Ishikawa (cell line): ENCODE measurements around the gene FOXR1.

Experiments used
- CEBPB ChIP-seq: IDR thresholded peaks from 2 replicates; pipeline ENCODE4 v1.6.1; 2012
- CREB1 ChIP-seq: IDR thresholded peaks from 2 replicates; pipeline ENCODE4 v1.6.1; 2012; ENCODE audit warnings: low read depth
- EGR1 ChIP-seq: IDR thresholded peaks from 2 replicates; pipeline ENCODE4 v1.6.1; 2012
- EP300 ChIP-seq: IDR thresholded peaks from 2 replicates; pipeline ENCODE4 v1.6.1; 2012; ENCODE audit warnings: borderline replicate concordance
- FOXM1 ChIP-seq: IDR thresholded peaks from 2 replicates; pipeline ENCODE4 v1.6.1; 2012; ENCODE audit warnings: low read depth, borderline replicate concordance
- MAX ChIP-seq: IDR thresholded peaks from 2 replicates; pipeline ENCODE4 v1.6.1; 2012
- NFIC ChIP-seq: IDR thresholded peaks from 2 replicates; pipeline ENCODE4 v1.6.1; 2012
- RAD21 ChIP-seq: IDR thresholded peaks from 2 replicates; pipeline ENCODE4 v1.6.1; 2012; ENCODE audit warnings: low read depth
- TAF1 ChIP-seq: IDR thresholded peaks from 2 replicates; pipeline ENCODE4 v1.6.1; 2012; ENCODE audit warnings: low read depth, mild to moderate bottlenecking
- TCF12 ChIP-seq: IDR thresholded peaks from 2 replicates; pipeline ENCODE4 v1.6.1; 2012; ENCODE audit warnings: low read depth
- TEAD4 ChIP-seq: IDR thresholded peaks from 2 replicates; pipeline ENCODE4 v1.6.1; 2012
- YY1 ChIP-seq: IDR thresholded peaks from 2 replicates; pipeline ENCODE4 v1.6.1; 2012; ENCODE audit warnings: low read depth
- ZBTB7A ChIP-seq: IDR thresholded peaks from 2 replicates; pipeline ENCODE4 v1.6.1; 2012; ENCODE audit warnings: low read depth
- TF ChIP-seq, protein P1 (sequence below): IDR thresholded peaks from 2 replicates; pipeline ENCODE4 v1.6.1; 2012
- TF ChIP-seq, protein P2 (sequence below): IDR thresholded peaks from 2 replicates; pipeline ENCODE4 v1.6.1; 2012; ENCODE audit warnings: low read depth, mild to moderate bottlenecking

FOXR1 gene

GRCh38 chr11:119023741-119024140, 52.2 kb downstream of the FOXR1 start:
- TF ChIP-seq NFIC, result no peak
- no peak for TF ChIP-seq ZBTB7A
- no peak for TF ChIP-seq TCF12
- TF ChIP-seq, protein P1, sequence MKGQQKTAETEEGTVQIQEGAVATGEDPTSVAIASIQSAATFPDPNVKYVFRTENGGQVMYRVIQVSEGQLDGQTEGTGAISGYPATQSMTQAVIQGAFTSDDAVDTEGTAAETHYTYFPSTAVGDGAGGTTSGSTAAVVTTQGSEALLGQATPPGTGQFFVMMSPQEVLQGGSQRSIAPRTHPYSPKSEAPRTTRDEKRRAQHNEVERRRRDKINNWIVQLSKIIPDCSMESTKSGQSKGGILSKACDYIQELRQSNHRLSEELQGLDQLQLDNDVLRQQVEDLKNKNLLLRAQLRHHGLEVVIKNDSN, result no peak
- no peak for TF ChIP-seq TEAD4
- no peak for TF ChIP-seq CEBPB
- TF ChIP-seq FOXM1, result no peak
- no peak for TF ChIP-seq RAD21

DNA sequence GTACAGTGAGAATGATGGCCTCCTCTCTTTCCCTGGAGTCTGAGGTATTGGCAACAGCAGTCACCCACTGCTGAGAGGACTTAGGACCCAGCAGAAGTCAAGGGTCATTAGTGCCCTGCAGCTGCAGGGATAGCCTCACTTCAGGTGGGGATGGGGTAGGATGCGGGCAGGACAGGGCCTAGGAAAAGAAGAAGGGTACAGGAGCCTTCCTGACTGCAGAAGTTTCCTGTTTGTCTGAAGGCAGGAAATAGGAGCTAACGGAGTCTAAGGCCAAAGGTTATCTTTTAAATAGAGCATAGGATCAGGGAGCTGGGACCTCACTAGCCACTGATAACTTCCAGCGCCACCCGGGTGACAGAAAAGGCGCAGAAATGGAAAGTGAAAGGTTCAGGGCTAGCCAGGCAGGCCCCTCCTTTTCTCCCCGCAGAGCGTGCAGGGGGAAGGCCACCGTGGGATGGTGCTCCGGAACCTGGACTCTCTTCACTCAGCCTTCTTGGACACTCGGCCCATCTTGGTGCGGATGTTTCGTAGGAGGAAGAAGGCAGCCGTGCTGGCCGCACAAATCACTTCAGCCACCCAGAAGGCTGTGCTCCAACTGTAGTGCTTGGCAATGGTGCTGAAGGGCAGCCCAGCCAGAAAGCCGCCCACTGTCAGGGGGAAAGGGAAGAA, 53.0 kb downstream of the FOXR1 start:
- TF ChIP-seq, protein P1, result no peak
- no peak for TF ChIP-seq NFIC
- no peak for TF ChIP-seq EP300
- TF ChIP-seq EGR1, result no peak
- TF ChIP-seq, protein P2, sequence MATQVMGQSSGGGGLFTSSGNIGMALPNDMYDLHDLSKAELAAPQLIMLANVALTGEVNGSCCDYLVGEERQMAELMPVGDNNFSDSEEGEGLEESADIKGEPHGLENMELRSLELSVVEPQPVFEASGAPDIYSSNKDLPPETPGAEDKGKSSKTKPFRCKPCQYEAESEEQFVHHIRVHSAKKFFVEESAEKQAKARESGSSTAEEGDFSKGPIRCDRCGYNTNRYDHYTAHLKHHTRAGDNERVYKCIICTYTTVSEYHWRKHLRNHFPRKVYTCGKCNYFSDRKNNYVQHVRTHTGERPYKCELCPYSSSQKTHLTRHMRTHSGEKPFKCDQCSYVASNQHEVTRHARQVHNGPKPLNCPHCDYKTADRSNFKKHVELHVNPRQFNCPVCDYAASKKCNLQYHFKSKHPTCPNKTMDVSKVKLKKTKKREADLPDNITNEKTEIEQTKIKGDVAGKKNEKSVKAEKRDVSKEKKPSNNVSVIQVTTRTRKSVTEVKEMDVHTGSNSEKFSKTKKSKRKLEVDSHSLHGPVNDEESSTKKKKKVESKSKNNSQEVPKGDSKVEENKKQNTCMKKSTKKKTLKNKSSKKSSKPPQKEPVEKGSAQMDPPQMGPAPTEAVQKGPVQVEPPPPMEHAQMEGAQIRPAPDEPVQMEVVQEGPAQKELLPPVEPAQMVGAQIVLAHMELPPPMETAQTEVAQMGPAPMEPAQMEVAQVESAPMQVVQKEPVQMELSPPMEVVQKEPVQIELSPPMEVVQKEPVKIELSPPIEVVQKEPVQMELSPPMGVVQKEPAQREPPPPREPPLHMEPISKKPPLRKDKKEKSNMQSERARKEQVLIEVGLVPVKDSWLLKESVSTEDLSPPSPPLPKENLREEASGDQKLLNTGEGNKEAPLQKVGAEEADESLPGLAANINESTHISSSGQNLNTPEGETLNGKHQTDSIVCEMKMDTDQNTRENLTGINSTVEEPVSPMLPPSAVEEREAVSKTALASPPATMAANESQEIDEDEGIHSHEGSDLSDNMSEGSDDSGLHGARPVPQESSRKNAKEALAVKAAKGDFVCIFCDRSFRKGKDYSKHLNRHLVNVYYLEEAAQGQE, result no peak
- no peak for TF ChIP-seq FOXM1
- no peak for TF ChIP-seq CREB1

GRCh38 chr11:119025099-119025473, 53.5 kb downstream of the FOXR1 start:
- TF ChIP-seq, protein P2, result no peak
- TF ChIP-seq TEAD4, result no peak
- TF ChIP-seq CREB1, result no peak
- TF ChIP-seq EGR1, result no peak
- TF ChIP-seq, protein P1, result no peak
- no peak for TF ChIP-seq TAF1
- TF ChIP-seq NFIC, result no peak
- no peak for TF ChIP-seq RAD21
- TF ChIP-seq CEBPB, result no peak
- no peak for TF ChIP-seq TCF12
- TF ChIP-seq ZBTB7A, result no peak

DNA sequence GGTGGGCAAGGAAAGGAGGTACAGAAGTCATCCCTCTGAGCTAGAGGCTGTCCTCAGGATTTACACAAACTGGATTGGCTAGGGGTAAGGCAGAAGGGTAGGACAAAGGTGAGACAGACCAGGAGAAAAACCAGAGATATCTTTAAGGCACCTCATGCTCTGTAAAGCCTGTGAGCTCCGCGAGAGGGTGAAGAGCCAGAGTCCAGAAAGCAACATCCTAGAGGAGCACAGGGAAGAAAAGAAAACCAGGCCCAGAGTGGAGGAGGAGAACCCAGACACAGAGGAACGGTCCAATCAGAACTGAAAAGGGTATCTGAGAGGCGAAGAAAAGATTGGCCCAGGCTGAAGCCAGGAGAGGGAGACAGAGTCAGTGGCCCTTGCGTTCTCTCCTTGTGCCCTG, 54.0 kb downstream of the FOXR1 start:
- TF ChIP-seq, protein P2, result no peak
- no peak for TF ChIP-seq EGR1
- TF ChIP-seq YY1, result no peak
- TF ChIP-seq RAD21, result no peak
- no peak for TF ChIP-seq CEBPB
- no peak for TF ChIP-seq CREB1
- TF ChIP-seq TEAD4, result no peak
- no peak for TF ChIP-seq NFIC
- TF ChIP-seq ZBTB7A, result no peak
- TF ChIP-seq, protein P1, result no peak
- no peak for TF ChIP-seq TCF12
- TF ChIP-seq FOXM1, result no peak
- no peak for TF ChIP-seq EP300
- TF ChIP-seq TAF1, result no peak
- TF ChIP-seq MAX, result no peak
